Choroid plexus epithelial cell (primary cell): Measurements from ENCODE around the gene PDE2A.

Source experiments
- DNase-seq: peaks from one replicate; pipeline ENCODE4 v3.0.0-alpha.2; 2010; ENCODE audit warnings: low read depth
- H3K4me3 ChIP-seq: 2 replicates; pipeline ENCODE4 v1.5.1; 2011; ENCODE audit warnings: low read depth, mild to moderate bottlenecking, control low read depth, low read length, moderate library complexity
- CTCF ChIP-seq: conservative IDR thresholded peaks from 2 replicates; pipeline ENCODE4 v1.5.1; 2011; ENCODE audit warnings: low read depth, mild to moderate bottlenecking, control low read depth, inconsistent platforms, low read length, moderate library complexity

Gene PDE2A

GRCh38 chr11:72577271-72577721 lies 96.9 kb downstream of the PDE2A start:
- TF ChIP-seq CTCF = no peak
- no peak for DNase-seq
- no peak overlapping the region for H3K4me3 ChIP-seq

- TF ChIP-seq CTCF = no peak
- H3K4me3 ChIP-seq = no peak overlapping the region
These were observed 97.6 kb downstream of the PDE2A start for GRCh38 chr11:72576661-72577060.

GRCh38 chr11:72576243-72576595 lies 98.0 kb downstream of the PDE2A start:
- TF ChIP-seq CTCF = no peak
- H3K4me3 ChIP-seq = no peak overlapping the region
- DNase-seq = no peak

More at GRCh38 chr11:72576661-72577060, 97.6 kb downstream of the PDE2A start:
- no peak for DNase-seq

GRCh38 chr11:72575533-72576242 lies 98.5 kb downstream of the PDE2A start:
- no peak for DNase-seq
- no peak for TF ChIP-seq CTCF

GRCh38 chr11:72574548-72575460 lies 99.4 kb downstream of the PDE2A start:
- H3K4me3 ChIP-seq = no peak overlapping the region
- DNase-seq = no peak
- TF ChIP-seq CTCF = no peak

More at GRCh38 chr11:72575533-72576242, 98.5 kb downstream of the PDE2A start:
- H3K4me3 ChIP-seq = no peak overlapping the region

- no peak for DNase-seq
- no peak overlapping the region for H3K4me3 ChIP-seq
- no peak for TF ChIP-seq CTCF
These were observed 100.3 kb downstream of the PDE2A start for GRCh38 chr11:72573855-72574445.
